H1 (cell line): ENCODE data around the gene TRPV2. TPM values are rescaled to one million over a fixed set of nuclear protein-coding genes. Genes with fewer than 3 reads are reported as not detected.
A peak's percentile ranks its signal among the peaks of the same experiment; 100 is the strongest.

ENCODE experiments used
- CTCF ChIA-PET: fragments of 300-600 bp; sonication (Branson Sonifier 250); formaldehyde crosslinking; loops from one replicate; lab custom pipeline; 2021; ENCODE audit not compliant: partially characterized antibody; lab: Charles Lee
- POLR2A ChIA-PET: fragments of 300-600 bp; sonication (Branson Sonifier 250); formaldehyde crosslinking; loops from one replicate; lab custom pipeline; 2021; ENCODE audit warnings: inconsistent platforms; ENCODE audit not compliant: partially characterized antibody; lab: Charles Lee
- DNase-seq, 2 experiments: peaks; one replicate each; pipeline versions ENCODE4 v3.0.0 to v3.0.0-alpha.2; 2010 to 2022; ENCODE audit warnings: low spot score in 2 of 2, low read depth in 1 of 2, mixed read lengths in 1 of 2
- FAIRE-seq: peaks from 2 replicates; lab custom pipeline; 2011; peaks lifted over from hg19 to GRCh38; lab: Jason Lieb, UNC
- H2AFZ ChIP-seq: 2 replicates; pipeline ENCODE4 v1.8.1; 2012; ENCODE audit warnings: low read length, inconsistent platforms
- H2AK5ac ChIP-seq: 2 replicates; pipeline ENCODE4 v1.6.1; 2013; ENCODE audit warnings: low read depth, low read length
- H2BK120ac ChIP-seq: replicated peaks from 2 replicates; pipeline ENCODE3; 2013; ENCODE audit warnings: low read depth, low read length, inconsistent platforms
- H2BK12ac ChIP-seq: 2 replicates; pipeline ENCODE4 v1.6.1; 2013; ENCODE audit warnings: low read depth, low read length
- H2BK15ac ChIP-seq: 2 replicates; pipeline ENCODE4 v1.6.1; 2013; ENCODE audit warnings: low read length
- H2BK20ac ChIP-seq: 2 replicates; pipeline ENCODE4 v1.6.1; 2013; ENCODE audit warnings: low read length
- H2BK5ac ChIP-seq: 2 replicates; pipeline ENCODE4 v1.6.1; 2013; ENCODE audit warnings: low read depth, low read length
- H3K14ac ChIP-seq: 2 replicates; pipeline ENCODE4 v1.6.1; 2013; ENCODE audit warnings: inconsistent platforms; ENCODE audit not compliant: insufficient read length
- H3K18ac ChIP-seq: 2 replicates; pipeline ENCODE4 v1.6.1; 2013; ENCODE audit warnings: low read length; ENCODE audit errors: extremely low read depth
- H3K23ac ChIP-seq: 2 replicates; pipeline ENCODE4 v1.6.1; 2013; ENCODE audit warnings: inconsistent platforms; ENCODE audit not compliant: insufficient read length
- H3K23me2 ChIP-seq: 2 replicates; pipeline ENCODE4 v1.6.1; 2013; ENCODE audit warnings: low read depth, low read length
- H3K27ac ChIP-seq: 2 replicates; pipeline ENCODE4 v1.6.1; 2011; ENCODE audit warnings: low read depth, low read length, inconsistent platforms
- H3K27me3 ChIP-seq, 4 experiments: replicated peaks in 1 of 4; 1 replicate in 1 of 4; 2 replicates in 3 of 4; pipeline versions ENCODE4 v1.6.1 to v1.8.1; 2011 to 2013; ENCODE audit warnings: low read length in 3 of 4, mild to moderate bottlenecking in 3 of 4, inconsistent platforms in 2 of 4, mixed read lengths in 2 of 4, moderate library complexity in 1 of 4; ENCODE audit not compliant: control insufficient read depth in 3 of 4, insufficient read depth in 3 of 4; ENCODE audit errors: extremely low read depth in 1 of 4
- H3K36me3 ChIP-seq, 4 experiments: 2 replicates each; pipeline versions ENCODE4 v1.6.1 to v1.8.1; 2011 to 2013; ENCODE audit warnings: mild to moderate bottlenecking in 4 of 4, low read length in 3 of 4, moderate library complexity in 2 of 4, control low read depth in 1 of 4, inconsistent platforms in 1 of 4; ENCODE audit not compliant: insufficient read depth in 4 of 4, control insufficient read depth in 2 of 4
- H3K4ac ChIP-seq: replicated peaks from 2 replicates; pipeline ENCODE3; 2013; ENCODE audit warnings: low read length, low read depth, mixed read lengths, inconsistent platforms; ENCODE audit not compliant: insufficient read length
- H3K4me1 ChIP-seq, 4 experiments: replicated peaks in 1 of 4; 1 replicate in 1 of 4; 2 replicates in 3 of 4; pipeline versions ENCODE4 v1.6.1 to v1.8.1; 2011 to 2013; ENCODE audit warnings: low read length in 3 of 4, inconsistent platforms in 2 of 4, mixed read lengths in 1 of 4; ENCODE audit not compliant: insufficient read depth in 4 of 4, control insufficient read depth in 3 of 4
- H3K4me2 ChIP-seq, 2 experiments: 2 replicates each; pipeline versions ENCODE4 v1.6.1 to v1.8.1; 2011 to 2013; ENCODE audit warnings: low read depth in 2 of 2, low read length in 2 of 2, control low read depth in 1 of 2, inconsistent platforms in 1 of 2, mild to moderate bottlenecking in 1 of 2; ENCODE audit not compliant: insufficient read depth in 1 of 2
- H3K4me3 ChIP-seq, 4 experiments: fragments of 200-600, 300-600 bp in 1 of 4; sonication (generic), shearing (Covaris generic), sonication (Bioruptor Twin) in 1 of 4; 2 replicates each; pipeline versions ENCODE4 v1.5.1 to v1.8.1; 2011 to 2016; ENCODE audit warnings: low read length in 4 of 4, low read depth in 3 of 4, control low read depth in 2 of 4, inconsistent platforms in 2 of 4, mild to moderate bottlenecking in 2 of 4, mixed read lengths in 1 of 4, moderate library complexity in 1 of 4; ENCODE audit not compliant: insufficient read depth in 2 of 4; ENCODE audit errors: extremely low read depth in 1 of 4
- H3K56ac ChIP-seq: replicated peaks from 2 replicates; pipeline ENCODE3; 2013; ENCODE audit warnings: low read depth, mild to moderate bottlenecking, mixed read lengths, low read length, inconsistent platforms; ENCODE audit not compliant: insufficient read length
- H3K79me1 ChIP-seq: 2 replicates; pipeline ENCODE4 v1.6.1; 2013; ENCODE audit warnings: low read depth, low read length, control low read depth
- H3K79me2 ChIP-seq, 2 experiments: 2 replicates each; pipeline versions ENCODE4 v1.6.1 to v1.8.1; 2012 to 2013; ENCODE audit warnings: low read length in 2 of 2, mild to moderate bottlenecking in 2 of 2, inconsistent platforms in 1 of 2; ENCODE audit not compliant: insufficient read depth in 2 of 2, control insufficient read depth in 1 of 2
- H3K9ac ChIP-seq, 4 experiments: replicated peaks in 1 of 4; 1 replicate in 1 of 4; 2 replicates in 3 of 4; pipeline versions ENCODE4 v1.6.1 to v1.8.1; 2011 to 2013; ENCODE audit warnings: low read depth in 3 of 4, low read length in 3 of 4, control low read depth in 2 of 4, mild to moderate bottlenecking in 2 of 4, moderate library complexity in 2 of 4, inconsistent platforms in 1 of 4; ENCODE audit errors: extremely low read depth in 1 of 4
- H3K9me3 ChIP-seq, 2 experiments: 2 replicates each; pipeline versions ENCODE4 v1.6.1 to v1.8.1; 2012 to 2013; ENCODE audit warnings: mild to moderate bottlenecking in 2 of 2, moderate library complexity in 2 of 2, control low read depth in 1 of 2, inconsistent platforms in 1 of 2, low read depth in 1 of 2, low read length in 1 of 2, mixed read lengths in 1 of 2; ENCODE audit not compliant: insufficient read depth in 2 of 2
- H4K20me1 ChIP-seq, 2 experiments: replicated peaks in 1 of 2; 2 replicates each; pipeline versions ENCODE3 to v1.8.1; 2011 to 2013; ENCODE audit warnings: inconsistent platforms in 2 of 2, low read length in 2 of 2, mild to moderate bottlenecking in 1 of 2; ENCODE audit not compliant: insufficient read depth in 2 of 2, control insufficient read depth in 1 of 2
- H4K5ac ChIP-seq: 2 replicates; pipeline ENCODE4 v1.6.1; 2013; ENCODE audit warnings: low read length, low read depth, mixed read lengths, inconsistent platforms; ENCODE audit not compliant: insufficient read length
- H4K8ac ChIP-seq: 2 replicates; pipeline ENCODE4 v1.8.0; 2013; ENCODE audit warnings: mild to moderate bottlenecking, moderate library complexity, low read length, inconsistent platforms; ENCODE audit not compliant: insufficient read depth; ENCODE audit errors: extremely low read depth
- H4K91ac ChIP-seq: replicated peaks from 2 replicates; pipeline ENCODE3; 2013; ENCODE audit warnings: low read length, mixed read lengths, inconsistent platforms; ENCODE audit not compliant: insufficient read length
- EZH2 ChIP-seq: fragments of 200-600 bp; sonication (generic); IDR thresholded peaks from 2 replicates; pipeline ENCODE4 v1.7.1; 2012; ENCODE audit warnings: low read depth, mild to moderate bottlenecking, moderate library complexity, low read length, inconsistent platforms; ENCODE audit not compliant: severe bottlenecking
- POLR2A ChIP-seq, 2 experiments: IDR thresholded peaks; 1 replicate in 1 of 2; 2 replicates in 1 of 2; pipeline ENCODE4 v1.6.1; 2011; ENCODE audit warnings: low read depth in 2 of 2, low read length in 2 of 2, mild to moderate bottlenecking in 2 of 2; ENCODE audit errors: control extremely low read depth in 1 of 2
- POLR2AphosphoS5 ChIP-seq: IDR thresholded peaks from 2 replicates; pipeline ENCODE4 v1.6.1; 2011; ENCODE audit warnings: low read depth, low read length
- WGBS, 2 experiments: shearing (Covaris generic) in 1 of 2; methylation state at CpG; one replicate each; pipeline versions ENCODE4 v1.1.6 to v1.1.7; 2013 to 2015; ENCODE audit warnings: low lambda C conversion rate in 2 of 2, mixed read lengths in 2 of 2, inconsistent platforms in 1 of 2, low coverage in 1 of 2, missing lambda C conversion rate in 1 of 2; ENCODE audit not compliant: insufficient replicate concordance in 2 of 2, insufficient coverage in 1 of 2, insufficient read length in 1 of 2; ENCODE audit errors: extremely low coverage in 1 of 2, missing lambda C conversion rate in 1 of 2; 5-methylcytosine and 5-hydroxymethylcytosine counted together
- polyA plus RNA-seq, 7 experiments: library from polyadenylated mRNA; depleted of rRNA in 3 of 7; stranded (reverse) in 5 of 7; unstranded in 2 of 7; fragments of >200 nt in 5 of 7; fragments of 200-250 nt in 2 of 7; gene quantifications; 1 replicate in 5 of 7; 2 replicates in 1 of 7; 4 replicates in 1 of 7; pipeline versions ENCODE4 v1.2.1 to v1.2.3, GENCODE V29; 2011 to 2013; ENCODE audit warnings: missing spikeins in 2 of 7, mixed read lengths in 2 of 7
- total RNA-seq: library from RNA; stranded (reverse); fragmentation: NEBNext Ultra II Directional; extraction: Animal tissue kit (Norgen Biotek cat#: 25700); gene quantifications from 2 replicates; pipeline ENCODE4 v1.2.1, GENCODE V29; 2021

TRPV2 gene
- total and polyA plus RNA-seq, 2 of the 8 experiments (the other 6 are each of a cell fraction or from before 2014, with no cell fraction given) = 1.7 to 2.1 TPM

DNA sequence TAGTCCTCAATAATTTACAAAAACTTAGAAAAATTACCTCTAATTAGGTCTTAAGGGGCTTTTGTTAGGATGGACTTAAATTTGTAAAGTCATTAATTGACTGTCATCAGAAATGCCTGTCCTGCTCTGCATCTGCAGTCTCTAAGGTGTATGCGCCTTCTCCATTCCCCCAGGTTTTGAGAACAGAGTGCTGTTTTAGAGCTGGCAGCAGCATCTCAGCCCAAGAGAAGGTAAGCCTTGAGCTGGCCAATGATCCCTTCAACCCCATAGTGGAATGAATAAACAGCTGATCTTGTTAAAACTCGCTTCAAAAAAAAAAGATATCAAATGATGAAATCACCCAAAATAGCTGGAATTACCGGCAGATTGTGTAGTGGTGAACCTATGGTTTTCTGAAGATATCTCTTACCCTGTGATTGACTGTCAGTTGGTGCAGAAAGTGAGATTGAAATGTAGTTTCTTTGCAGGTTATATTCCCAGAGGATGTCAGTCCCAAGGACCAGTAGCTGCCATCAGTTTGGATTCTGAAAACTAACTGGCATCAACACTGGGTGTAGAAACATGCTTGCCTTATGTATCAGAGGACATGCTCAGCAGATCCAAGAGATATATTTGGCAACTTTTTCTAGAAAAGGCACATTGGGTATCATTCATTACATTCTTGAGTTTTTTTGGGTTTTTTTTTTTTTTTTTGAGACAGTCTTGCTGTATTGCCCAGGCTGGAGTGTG is 25.7 kb downstream of the TRPV2 start:
- H3K79me2 ChIP-seq = peaks cover 3 to 17% of the 10 kb centered on the region in 2 experiments; a peak in 2 of 4 replicates
- H3K27ac ChIP-seq = no peak overlapping the region
- H3K56ac ChIP-seq = no peak overlapping the region
- H2BK120ac ChIP-seq = no peak overlapping the region
- H2BK20ac ChIP-seq = no peak overlapping the region
- no peak overlapping the region for H3K14ac ChIP-seq
- H4K20me1 ChIP-seq = peaks cover 0 to 24% of the 10 kb centered on the region in 2 experiments
- peaks cover 14% of the 10 kb centered on the region for H3K23me2 ChIP-seq
- DNase-seq (no peak), FAIRE-seq (no peak)
- peak overlapping the region in 1 of 4 experiments; percentile 34; a peak in 3 of 7 replicates for H3K9ac ChIP-seq
- H3K36me3 ChIP-seq = peaks cover 18 to 55% (median 38%) of the 10 kb centered on the region in 4 experiments
- H3K23ac ChIP-seq = no peak overlapping the region
- no peak overlapping the region for H4K8ac ChIP-seq
- H3K79me1 ChIP-seq = peaks cover 4% of the 10 kb centered on the region; the same call in 1 of the 2 replicates
- no peak overlapping the region for H4K91ac ChIP-seq
- H3K4me3 ChIP-seq = peak overlapping the region in 2 of 4 experiments; percentile 11 to 95; a peak in 4 of 8 replicates
- no peak overlapping the region for H2BK12ac ChIP-seq
- no peak overlapping the region for H2BK15ac ChIP-seq
- 86% methylated on average over 3 of the region's 3 CpGs; no CpG with 5 or more reads in 1 of the 2 experiments for WGBS, 2 experiments
- ChIA-PET POLR2A (interaction anchor here (0.6 to 9.3 kb wide), 24 partner anchors 10 to 148 kb away, joined by 3 to 204 read pairs (median 4); partner anchors contain the start of genes CENPV, LRRC75A, TRPV2 and UBB), CTCF (interaction anchor here (0.8 to 36.9 kb wide), 11 partner anchors 10 to 80 kb away, joined by 3 to 941 read pairs (median 4); partner anchors contain the start of gene TRPV2)
- peaks cover 2 to 21% (median 10%) of the 10 kb centered on the region in 4 experiments for H3K4me1 ChIP-seq
- H3K18ac ChIP-seq = no peak overlapping the region
- H3K4me2 ChIP-seq = peak overlapping the region; percentile 92 to 93
- H4K5ac ChIP-seq = no peak overlapping the region
- H2BK5ac ChIP-seq = no peak overlapping the region
- H3K27me3 ChIP-seq = no peaks in the 10 kb centered on the region
- H2AK5ac ChIP-seq = no peak overlapping the region
- no peak for TF ChIP-seq EZH2
- TF ChIP-seq POLR2A (IDR thresholded peaks at IDR 0.05; ENCODE audit: control extremely low read depth in 1 of 2, low read depth in 2 of 2, low read length in 2 of 2) = peak; percentile 18 to 77
- TF ChIP-seq POLR2AphosphoS5 = peak; percentile 47; the same call in 1 of the 2 replicates
- no peaks in the 10 kb centered on the region for H3K9me3 ChIP-seq
- no peak overlapping the region for H2AFZ ChIP-seq
- no peak overlapping the region for H3K4ac ChIP-seq
